Epidermal melanocyte (primary cell): ENCODE results near the gene KLF14.
"Not testable (repeated sequence)": the region's sequence is repeated elsewhere in the genome, so short reads cannot be mapped to it uniquely, and the experiment has no call there.

Experiments
- DNase-seq: peaks from one replicate; pipeline ENCODE4 v3.0.0; 2011; ENCODE audit warnings: low spot score; ENCODE audit not compliant: insufficient read length

The KLF14 gene

GRCh38 chr7:130733931-130734814, at the start of gene KLF14:
Gene KLF14, minus strand, starts transcription at chr7:130734207. Its CDS starts 174 bp downstream, at chr7:130734033.
- DNase-seq = no peak

GRCh38 chr7:130781346-130781745, 47.3 kb upstream of the KLF14 start:
- no peak for DNase-seq

- DNase-seq = no peak
Observed at GRCh38 chr7:130777426-130777825, 43.4 kb upstream of the KLF14 start.

GRCh38 chr7:130772456-130772855, 38.4 kb upstream of the KLF14 start:
- DNase-seq = not testable (repeated sequence)

- no peak for DNase-seq
Observed at GRCh38 chr7:130768854-130769253, 34.8 kb upstream of the KLF14 start.

GRCh38 chr7:130764569-130764968, 30.6 kb upstream of the KLF14 start:
- DNase-seq = not testable (repeated sequence)

GRCh38 chr7:130758429-130759056, 24.5 kb upstream of the KLF14 start:
- peak; percentile 33 for DNase-seq

GRCh38 chr7:130756316-130756715, 22.3 kb upstream of the KLF14 start:
- no peak for DNase-seq

- no peak for DNase-seq
Observed at GRCh38 chr7:130752424-130752823, 18.4 kb upstream of the KLF14 start.

- no peak for DNase-seq
Observed at GRCh38 chr7:130750755-130751154, 16.7 kb upstream of the KLF14 start.

- DNase-seq = no peak
Observed at GRCh38 chr7:130748531-130749389, 14.8 kb upstream of the KLF14 start.

GRCh38 chr7:130741331-130741995, 7.5 kb upstream of the KLF14 start:
- no peak for DNase-seq

- DNase-seq = no peak
Observed at GRCh38 chr7:130740606-130741005, 6.6 kb upstream of the KLF14 start.

GRCh38 chr7:130736298-130736900, 2.4 kb upstream of the KLF14 start:
- DNase-seq = no peak

GRCh38 chr7:130734815-130735716, 1.1 kb upstream of the KLF14 start:
- DNase-seq = no peak

- DNase-seq = no peak
Observed at GRCh38 chr7:130732980-130733930, 752 bp downstream of the KLF14 start.

- no peak for DNase-seq
Observed at GRCh38 chr7:130723784-130724183, 10.2 kb downstream of the KLF14 start.

- DNase-seq = peak; percentile 26
Observed at GRCh38 chr7:130721486-130722277, 12.3 kb downstream of the KLF14 start.
